Stimulated activated CD8-positive, alpha-beta memory T cell treated with anti-CD3 and anti-CD28 coated beads, Interleukin-7, amount 100 ng/mL, for 1 hour (primary cell): ENCODE measurements around the gene CCN5.
"Not testable (repeated sequence)": the region's sequence is repeated elsewhere in the genome, so short reads cannot be mapped to it uniquely, and the experiment has no call there.

Source experiments
- DNase-seq, 2 donors: peaks; one replicate each; pipeline ENCODE4 v3.0.0-alpha.2; 2020; ENCODE audit warnings: low read depth in 2 of 2

Gene CCN5

DNA sequence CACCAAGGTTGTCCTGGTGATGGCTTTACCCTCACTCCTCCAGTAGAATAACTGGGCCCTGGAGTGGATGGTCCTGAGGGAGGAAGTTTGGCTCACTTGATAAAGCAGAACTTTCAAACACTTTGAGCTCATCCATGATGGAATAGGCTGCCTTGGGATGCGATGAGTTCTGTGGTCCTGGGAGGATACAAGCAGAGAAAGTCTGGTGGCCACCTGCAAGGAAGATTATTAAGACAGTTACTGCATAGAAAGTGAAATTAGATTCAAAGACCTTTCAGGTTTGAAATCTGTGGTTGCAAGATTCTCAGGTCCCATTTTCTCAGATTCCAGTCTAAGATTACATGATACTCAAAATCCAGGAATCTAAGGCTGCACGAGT is 19.9 kb upstream of the CCN5 start:
- no peak for DNase-seq

DNA sequence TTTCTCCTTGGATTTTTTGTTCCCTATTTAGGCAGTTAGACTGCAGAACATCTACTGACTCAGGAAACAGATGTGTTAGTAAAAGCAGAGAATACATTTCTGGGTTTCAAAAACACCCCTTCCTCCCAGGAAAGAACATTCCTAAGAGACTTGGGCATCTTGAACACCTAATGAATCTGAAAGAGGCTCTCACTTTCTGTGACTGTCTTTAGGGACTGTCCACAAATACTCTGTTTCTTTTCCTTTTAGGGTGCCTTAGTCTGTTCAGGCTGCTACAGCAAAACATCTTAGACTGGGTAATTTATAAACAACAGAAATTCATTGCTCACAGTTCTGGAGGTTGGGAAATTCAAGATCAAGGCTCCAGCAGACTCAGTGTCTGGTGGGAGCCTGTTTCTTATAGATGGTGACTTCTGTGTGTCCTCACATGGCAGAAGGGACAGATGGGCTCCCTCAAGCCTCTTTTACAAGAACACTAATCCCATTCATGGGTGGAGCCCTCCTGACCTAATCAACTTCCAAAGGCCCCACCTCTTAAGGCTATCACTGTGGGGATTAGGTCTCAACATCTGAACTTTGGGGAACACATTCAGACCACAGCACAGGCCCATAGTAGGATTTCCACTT is 19.4 kb upstream of the CCN5 start:
- DNase-seq = no peak

DNA sequence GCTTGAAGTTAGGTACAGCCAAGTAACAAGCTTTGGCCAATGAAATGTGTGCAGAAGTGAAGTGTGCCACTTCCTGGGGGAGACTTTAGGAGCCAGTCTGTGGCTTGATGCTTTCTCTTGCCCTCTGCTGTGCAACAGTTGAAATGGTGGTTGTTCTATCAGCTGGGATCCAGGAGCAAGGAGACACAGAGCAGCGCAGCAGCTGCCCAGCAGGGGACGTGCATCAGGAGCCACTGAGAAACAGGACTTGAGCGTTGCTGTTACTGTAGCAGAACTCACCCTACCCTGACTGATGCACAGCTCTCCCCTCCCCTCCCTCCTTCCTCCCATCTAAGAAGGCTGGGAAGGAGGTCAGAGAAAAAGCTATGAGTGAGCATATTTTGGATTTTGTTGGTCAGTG is 18.9 kb upstream of the CCN5 start:
- DNase-seq = no peak

DNA sequence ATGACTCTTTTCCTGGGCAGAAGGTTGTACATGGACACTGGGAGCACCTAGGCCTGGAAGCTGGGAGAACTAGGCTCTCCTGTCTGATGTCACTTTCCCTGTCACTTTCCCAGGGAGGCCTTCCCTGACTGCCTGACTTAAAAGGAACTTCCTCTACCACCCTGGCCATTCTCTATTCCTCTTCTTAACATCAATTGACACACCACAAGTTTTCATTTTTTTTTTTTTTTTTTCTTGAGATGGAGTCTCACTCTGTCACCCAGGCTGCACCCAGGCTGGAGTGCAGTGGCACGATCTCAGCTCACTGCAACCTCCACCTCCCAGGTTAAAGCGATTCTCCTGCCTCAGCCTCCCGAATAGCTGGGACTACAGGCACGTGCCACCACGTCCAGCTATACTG is 18.1 kb upstream of the CCN5 start:
- DNase-seq = not testable (repeated sequence)

DNA sequence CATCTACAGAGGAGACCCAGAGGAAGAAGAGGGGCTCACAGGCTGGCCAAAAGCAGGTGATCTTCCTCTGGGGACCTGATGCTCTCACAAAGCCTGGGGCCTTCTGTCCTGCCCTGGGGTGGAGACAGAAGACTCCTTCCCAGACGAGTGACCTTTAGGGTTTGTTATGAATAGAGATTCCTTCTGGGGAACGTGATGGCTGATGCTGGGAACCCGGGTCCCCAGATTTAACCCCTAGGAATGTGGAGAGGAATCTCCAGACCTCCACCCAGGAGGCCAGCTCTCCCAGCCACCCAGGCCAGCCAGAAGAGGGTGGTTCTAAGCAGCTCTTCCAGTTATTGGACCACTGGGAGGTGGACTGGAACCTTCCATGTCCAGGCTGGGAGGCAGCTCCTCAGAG is 16.8 kb upstream of the CCN5 start:
- no peak for DNase-seq

DNA sequence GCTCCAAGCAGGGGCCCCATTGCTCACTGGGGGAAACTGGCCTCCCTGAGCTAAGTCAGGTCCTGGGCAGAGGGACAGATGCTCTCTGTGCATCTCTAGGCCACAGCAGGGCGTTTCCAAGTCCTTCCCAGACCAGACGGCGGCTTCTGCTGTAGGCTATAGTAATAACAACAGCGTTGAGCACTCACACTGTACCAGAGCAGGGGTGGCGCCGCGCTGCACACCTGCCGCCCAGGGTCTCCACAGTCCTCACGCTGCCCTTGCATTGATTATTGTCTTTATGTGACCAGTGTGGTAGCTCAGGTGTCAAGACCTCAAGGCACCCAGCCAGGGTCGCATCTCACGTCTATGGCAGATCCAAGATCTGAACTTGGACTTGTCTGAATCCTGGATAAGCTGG is 14.9 kb upstream of the CCN5 start:
- no peak for DNase-seq

DNA sequence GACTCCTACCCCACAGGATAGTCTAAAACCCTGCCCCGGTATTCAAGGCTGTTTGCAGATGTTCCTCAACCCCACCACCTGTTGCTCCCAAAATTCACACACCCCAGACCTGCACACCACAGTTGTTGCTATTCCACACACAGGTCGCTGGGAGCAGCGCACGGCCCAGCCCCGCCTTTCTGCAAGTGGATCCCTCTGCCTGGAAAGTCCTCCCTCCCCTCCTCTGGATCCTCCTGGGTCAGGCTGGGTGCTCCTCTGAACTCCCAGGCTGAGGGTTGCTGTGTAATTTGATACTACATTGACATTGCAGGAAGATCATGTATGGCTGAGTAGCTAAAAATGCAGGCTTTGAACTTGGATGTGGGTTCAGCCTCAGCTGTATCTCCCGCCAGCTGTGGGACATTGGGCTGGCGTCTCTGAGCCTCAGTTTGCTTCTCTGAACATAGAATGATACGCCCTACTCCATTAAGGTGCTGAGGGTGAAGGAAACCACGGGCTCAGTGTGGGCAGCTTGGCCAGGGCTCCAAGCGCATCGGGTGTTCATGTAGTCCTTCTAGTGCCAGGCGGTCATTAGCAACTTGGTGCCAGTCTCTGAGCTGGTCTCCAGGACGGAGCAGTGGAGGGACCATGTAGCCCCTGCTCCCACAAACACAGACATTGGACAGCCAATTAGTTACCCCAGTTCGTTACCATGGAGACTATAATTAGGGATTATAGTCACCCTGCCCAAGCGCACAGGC is 13.9 kb upstream of the CCN5 start:
- DNase-seq = no peak

DNA sequence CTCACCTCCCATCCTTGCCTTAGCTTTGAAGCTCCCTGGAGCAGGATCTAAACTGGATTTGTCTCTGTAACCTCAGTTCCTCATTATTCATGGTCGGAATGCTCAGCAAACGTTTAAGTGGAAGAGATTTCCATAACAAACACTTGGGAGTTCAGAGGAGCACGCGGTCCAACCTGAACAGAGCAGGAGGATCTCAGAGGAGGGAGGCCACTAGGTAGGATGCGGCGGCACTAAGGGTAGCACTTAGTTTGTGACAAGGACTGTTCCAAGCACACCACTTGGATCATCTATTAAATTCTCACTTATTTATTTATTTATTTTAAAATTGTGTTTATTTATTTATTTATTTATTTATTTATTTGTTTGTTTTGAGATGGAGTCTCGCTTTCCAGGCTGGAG is 13.3 kb upstream of the CCN5 start:
- DNase-seq = no peak

DNA sequence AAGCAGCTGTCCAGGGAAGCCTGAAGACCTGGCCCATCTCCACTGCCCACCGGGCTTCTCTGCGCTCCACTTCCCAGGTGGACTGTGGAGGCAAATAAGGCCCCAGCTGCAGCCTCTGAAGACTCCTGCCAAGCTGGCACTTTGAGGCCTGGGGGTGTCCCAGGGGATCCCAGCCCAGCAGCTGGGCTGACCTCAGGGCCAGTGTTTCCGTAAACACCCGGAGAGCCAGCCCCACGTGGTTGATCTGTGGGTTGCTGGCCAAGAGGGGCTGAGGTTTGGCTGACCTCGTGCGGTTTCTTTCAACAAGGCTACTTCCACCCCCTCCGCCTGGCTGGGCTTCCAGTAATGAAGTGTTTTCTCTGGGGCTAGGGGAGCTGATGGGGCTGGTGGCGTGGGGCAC is 12.4 kb upstream of the CCN5 start:
- DNase-seq = no peak

DNA sequence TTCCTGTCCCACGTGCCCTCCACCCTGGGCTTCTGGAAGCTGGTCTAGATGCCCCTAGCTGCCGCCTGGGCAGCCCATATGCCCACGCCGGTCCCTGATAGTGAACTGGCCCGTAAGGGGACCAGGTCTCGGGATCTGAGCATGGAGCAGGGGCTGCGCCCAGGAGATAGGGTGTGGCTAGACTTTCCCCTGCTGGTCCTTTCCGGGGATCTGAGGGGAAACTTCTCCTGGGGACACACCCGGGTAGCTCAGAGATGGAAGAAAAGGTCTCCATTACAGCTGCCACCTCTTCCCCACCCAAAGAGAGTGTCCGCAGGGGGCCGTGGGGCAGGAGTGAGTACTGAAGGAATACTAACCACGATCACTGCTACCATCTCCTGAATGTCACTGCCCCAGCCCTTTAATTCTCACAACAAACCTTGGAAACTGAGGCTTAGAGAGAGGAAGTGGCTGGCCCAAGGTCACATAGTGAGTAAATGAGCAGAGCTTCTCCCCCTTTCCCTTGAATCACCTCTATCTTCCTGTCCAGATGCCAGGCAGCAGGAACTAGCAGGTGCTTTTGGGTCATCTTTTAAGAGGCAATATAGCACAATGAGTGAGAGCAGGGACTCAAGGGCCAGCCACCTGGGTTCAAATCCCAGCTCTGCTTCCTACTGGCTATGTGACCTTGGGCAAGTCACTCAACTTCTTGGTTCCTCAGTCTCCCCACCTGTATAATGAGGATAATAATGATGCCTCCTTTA is 11.8 kb upstream of the CCN5 start:
- DNase-seq = no peak

DNA sequence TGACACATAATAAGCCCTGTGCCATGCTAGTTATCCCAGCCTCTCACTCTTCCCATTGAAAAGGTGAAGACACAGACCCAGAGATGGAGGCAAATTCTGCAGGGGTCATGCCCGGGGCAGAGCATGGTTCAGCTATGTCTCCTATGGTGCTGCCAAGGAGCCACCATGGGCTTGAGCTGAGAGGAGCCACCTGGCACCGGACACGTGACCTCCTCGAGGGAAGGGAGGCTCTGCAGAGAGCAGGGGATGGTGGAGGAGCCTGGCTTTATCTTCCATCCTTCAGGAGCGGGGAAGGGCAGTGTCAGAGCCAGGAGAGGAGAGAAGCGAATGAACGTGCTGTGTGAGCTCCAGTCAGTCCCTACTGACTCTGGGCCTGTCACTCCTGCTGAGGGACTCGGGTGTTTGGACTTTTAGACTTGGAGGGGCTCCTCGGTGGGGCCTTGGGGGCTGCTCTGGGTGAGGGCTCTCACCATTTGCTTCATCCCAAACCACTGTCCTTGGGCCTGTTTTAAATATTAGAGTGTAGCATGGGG is 11.1 kb upstream of the CCN5 start:
- no peak for DNase-seq

DNA sequence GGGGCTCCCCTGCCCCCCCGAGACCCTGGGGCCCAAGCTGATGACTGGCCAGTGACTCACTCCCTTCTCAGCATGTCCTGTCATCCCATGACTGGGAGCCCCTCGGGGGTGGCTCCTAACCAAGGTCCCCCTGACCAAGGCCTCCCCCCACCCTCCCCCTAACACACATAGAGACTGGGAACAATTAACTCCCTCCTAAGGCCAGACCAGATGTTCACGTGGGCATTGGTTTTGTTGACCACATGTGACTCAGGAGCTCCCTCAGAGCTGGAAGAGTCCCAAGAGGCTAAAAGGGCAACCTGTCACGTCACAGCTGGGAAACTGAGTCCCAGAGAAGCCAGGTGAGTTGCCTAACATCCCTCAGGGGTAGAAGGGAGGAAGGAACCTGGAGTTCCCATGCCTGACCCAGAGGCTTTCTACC is 10.6 kb upstream of the CCN5 start:
- no peak for DNase-seq

DNA sequence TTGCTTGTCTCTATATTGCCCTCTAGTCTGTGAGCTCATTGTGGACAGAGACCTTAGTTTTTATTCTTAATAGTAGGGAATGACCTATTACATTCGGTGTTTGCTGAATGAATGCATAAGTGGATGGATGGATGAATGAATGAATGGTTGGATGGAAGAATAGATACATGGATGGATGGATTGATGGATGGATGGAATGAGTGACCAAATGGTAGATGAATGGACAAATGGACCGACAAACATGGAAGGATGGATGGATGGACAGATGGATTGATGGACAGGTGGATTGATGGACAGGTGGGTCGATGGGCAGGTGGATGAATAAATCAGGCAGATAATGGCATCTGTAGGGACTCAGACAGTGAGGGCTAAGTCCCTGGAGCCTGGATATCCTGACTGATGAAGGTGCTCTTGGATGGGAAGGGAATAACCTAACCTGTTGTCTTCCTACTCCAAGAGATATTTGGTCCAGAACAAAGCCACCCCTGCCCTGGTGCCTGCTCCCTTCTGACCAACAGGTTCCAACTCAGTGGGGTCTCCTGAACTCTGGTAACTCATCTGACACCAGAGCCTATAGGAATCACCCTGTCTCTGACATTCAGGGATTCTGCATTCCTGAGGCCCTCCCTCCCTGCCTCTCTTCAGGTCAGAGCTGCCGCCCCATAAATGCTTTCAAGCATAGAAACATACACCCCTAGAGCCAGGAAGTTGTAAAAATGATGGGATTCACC is 9.6 kb upstream of the CCN5 start:
- no peak for DNase-seq

DNA sequence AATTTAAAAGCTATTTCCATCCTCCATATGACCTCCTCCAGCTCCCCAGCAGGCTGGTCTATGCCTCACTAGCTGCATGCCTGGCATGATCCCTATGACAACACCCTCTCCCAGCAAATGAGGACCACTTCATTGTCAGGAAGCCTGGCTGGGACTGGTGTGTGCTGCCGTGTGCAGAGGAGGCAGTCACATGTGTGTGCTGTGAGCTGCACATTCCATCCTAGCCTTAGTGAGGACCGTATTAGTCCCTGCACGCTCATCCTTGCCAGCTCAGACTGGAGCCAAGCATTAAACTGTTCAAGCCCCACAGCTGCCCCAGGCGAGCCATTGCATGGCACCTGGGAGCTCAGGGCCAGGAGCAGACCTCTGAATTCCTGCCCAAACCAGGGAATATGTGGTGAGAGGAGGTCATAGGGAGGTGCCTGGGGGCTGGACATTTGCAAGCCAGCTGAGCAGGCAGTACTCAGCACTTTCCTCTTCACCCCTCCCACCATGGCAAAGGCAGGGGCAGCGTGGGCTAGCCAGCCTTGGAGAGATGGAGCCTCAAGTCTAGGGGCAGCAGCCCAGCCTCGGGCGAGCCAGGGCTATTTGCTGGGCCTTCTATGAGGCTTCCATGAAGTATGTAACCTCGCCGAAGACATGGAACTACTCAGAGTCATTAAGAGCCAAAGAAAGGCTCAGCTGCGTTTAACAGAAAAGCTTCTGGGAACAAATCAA is 8.7 kb upstream of the CCN5 start:
- no peak for DNase-seq

DNA sequence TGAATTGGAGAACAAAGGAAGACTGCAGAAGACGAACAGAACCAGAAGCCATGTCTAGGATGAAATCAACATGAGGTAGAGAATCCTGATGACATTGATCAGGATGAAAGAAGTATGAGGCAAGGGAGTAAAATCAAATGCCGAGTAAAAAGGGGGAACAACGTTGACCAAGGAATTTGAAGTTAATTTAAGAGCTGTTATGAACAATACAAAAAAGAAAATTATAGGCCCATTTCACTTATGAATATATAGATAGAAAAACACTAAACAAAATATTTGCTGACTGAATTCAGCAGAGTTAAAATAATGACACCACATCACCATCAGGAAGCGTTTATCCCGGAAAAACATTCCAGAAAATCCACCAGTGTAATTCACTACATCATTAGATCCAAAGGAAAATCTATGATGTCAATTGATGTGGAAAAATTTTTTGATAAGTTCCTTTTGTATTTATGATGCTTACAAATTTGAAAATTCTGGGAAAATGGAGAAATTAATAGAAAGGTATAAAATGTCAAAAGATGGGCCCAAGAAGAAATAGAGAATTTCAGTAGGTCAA is 8.1 kb upstream of the CCN5 start:
- DNase-seq = no peak

DNA sequence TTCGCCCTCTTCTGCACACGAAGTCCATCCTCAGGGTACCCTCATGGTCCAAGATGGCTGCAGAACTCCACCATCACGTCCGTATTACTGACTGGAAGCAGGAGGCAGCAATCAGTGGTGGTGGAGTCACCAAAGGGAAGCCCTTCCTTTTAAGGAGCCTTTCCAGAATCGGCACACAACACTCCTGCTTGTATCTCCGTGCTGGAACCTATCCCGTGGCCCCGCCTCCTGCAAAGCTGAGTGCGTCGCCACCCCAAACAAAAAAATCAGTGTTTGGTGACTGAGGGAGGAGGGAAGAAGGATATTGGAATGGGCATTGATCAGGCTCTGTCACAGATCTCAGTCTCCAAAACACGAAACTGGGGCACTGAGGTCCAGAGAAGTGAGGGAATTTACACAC is 5.8 kb upstream of the CCN5 start:
- DNase-seq = no peak

DNA sequence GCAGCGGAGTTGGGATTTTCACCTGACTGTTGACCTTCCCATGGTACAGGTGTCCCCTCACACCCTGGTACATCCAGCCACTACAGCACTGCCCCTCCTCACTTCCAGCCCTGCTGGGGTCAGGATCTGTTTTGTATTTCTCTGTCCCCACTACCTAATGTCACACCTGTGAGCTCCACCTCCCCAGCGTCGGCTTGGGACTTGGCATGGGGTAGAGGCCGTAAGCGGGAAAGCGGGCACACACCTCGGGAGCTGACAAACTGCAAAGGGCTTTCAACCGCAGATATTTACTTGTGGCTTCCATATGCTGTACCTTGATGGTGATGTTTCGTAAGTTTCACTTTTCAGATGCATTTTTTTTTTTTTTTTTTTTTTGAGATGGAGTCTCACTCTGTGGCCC is 5.4 kb upstream of the CCN5 start:
- no peak for DNase-seq

DNA sequence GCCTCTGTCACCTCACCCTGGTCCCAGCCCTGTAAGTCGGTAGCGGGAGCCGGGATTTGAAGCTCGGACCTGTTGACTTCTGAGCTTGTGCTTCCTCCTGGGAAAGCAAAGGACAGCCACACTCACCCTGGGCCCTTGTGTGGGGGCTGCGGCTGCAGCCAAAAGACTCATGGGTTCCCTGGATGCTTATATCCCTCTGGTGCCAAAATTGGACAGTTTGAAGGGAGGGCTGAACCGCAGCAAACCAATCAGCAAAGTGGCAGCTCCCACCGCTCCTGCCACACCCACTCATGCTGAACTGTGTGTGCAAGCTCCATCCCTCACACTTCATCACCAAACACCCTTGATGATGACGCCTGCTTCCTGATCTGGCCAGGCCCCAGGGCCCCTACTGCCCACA is 3.9 kb upstream of the CCN5 start:
- no peak for DNase-seq

DNA sequence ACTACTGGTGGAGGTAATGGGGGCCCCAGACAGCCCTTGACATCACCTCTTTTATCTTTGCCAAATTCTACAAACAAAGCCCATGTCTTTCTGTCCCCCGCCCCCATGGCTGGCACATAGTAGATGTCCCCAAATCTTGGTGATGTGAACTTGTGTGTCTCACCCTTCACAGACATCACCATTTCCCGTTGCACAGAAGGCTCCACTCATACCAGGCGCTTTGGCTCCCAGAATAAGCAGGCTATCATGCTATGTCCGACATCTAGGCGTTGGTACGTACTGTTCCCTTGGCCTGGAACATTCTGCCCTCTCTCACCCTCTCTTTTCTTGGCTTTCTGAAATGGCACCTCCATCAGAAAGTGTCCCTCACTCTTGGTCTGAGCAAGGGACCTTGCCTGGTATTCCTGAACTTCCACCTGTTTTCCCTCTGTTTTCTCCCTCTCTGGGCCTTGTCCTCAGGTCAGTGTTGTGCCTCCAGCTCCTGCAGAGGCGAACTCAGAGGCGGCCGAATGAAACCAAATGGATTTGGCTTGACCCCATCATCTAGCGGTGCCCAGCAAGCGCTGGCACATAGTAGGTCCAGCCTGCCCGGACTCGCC is 968 bp upstream of the CCN5 start:
- no peak for DNase-seq

DNA sequence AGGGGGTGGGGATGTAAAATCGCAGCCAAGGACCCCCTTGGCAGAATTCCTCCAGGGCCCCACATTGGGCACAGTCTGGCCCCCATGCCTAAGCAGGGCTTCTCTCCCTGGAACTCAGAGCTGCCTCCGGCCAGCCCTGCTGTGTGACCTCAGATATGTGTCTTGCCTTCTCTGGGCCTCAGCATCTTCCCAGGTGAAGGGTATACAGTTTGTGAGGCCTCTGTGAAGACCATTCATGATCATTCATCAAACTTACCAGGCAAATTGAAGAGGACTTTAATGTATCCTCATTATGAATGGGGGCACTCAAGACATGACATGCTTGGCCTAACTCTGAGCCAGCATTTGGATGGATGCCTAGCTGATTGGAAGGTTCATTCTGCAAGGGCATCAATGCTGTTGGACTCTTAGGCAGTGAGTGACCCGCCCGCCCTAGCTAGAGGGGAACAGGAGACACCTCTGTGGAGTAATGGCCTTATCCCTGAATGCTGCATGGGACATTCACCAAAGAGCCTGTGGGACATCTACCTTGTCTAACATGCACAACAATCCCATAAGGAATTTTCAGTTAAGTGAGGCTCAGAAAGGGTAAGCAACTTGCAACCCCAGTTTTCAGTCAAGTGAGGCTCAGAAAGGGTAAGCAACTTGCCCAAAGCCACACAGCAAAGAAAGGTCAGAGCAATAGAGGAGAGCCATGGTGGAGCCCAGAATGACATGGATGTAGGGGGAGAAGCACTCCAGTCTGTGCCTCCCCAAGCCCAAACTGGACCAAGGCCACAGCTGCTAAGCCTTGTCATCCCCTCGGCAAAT is 535 bp downstream of the CCN5 start:
- DNase-seq = no peak
